ENCODE data around the gene ACP7. TPM values are rescaled to one million over a fixed set of nuclear protein-coding genes. Genes with fewer than 3 reads are reported as not detected.
"Not testable (repeated sequence)": the region's sequence is repeated elsewhere in the genome, so short reads cannot be mapped to it uniquely, and the experiment has no call there.

ACP7 gene
- total and polyA plus RNA-seq, 7 donors = 0.07 TPM; not detected in 6

- no peak for ATAC-seq
- TF ChIP-seq, protein P1, sequence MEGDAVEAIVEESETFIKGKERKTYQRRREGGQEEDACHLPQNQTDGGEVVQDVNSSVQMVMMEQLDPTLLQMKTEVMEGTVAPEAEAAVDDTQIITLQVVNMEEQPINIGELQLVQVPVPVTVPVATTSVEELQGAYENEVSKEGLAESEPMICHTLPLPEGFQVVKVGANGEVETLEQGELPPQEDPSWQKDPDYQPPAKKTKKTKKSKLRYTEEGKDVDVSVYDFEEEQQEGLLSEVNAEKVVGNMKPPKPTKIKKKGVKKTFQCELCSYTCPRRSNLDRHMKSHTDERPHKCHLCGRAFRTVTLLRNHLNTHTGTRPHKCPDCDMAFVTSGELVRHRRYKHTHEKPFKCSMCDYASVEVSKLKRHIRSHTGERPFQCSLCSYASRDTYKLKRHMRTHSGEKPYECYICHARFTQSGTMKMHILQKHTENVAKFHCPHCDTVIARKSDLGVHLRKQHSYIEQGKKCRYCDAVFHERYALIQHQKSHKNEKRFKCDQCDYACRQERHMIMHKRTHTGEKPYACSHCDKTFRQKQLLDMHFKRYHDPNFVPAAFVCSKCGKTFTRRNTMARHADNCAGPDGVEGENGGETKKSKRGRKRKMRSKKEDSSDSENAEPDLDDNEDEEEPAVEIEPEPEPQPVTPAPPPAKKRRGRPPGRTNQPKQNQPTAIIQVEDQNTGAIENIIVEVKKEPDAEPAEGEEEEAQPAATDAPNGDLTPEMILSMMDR (IDR thresholded peaks at IDR 0.05) = no peak
- H3K4me1 ChIP-seq = no peaks in the 10 kb centered on the region
- no peaks in the 10 kb centered on the region for H3K36me3 ChIP-seq (ENCODE audit: insufficient read depth in 1 of 2, low read depth in 1 of 2)
- no peak for DNase-seq
- H3K9me3 ChIP-seq = no peaks in the 10 kb centered on the region
- 71 to 79% (median 72%) methylated on average over 4 of the region's 4 CpGs for WGBS, 3 donors
- no peak overlapping the region for H3K27ac ChIP-seq
- no peak overlapping the region for H3K4me3 ChIP-seq
- intact Hi-C loops (cut with DNase I) = no loop called here
- H3K27me3 ChIP-seq (ENCODE audit: insufficient read depth in 3 of 3, low read length in 2 of 3) = peaks cover 3 to 9% (median 3%) of the 10 kb centered on the region in 3 donors
Observed at GRCh38 chr19:39060171-39060570, 24.0 kb upstream of the ACP7 start.

DNA sequence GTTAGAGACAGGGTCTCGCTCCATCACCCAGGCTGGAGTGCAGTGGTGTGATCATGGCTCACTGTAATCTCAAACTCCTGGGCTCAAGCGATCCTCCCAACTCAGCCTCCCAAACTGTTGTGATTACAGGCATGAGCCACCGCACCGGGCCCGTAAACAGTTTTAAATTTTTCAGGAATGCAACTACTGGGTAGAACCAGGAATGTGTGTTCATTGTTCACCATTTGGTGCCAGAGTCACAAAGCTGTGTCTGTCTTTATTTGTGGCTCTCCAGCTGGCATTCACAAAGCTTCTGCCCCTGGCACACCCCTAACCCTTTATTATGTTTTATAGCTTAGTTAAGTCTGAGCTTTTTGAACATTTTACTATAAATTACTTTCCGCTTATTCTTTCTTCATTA, 19.8 kb upstream of the ACP7 start:
- WGBS, 3 donors = 63 to 73% (median 69%) methylated on average over 6 of the region's 6 CpGs
- H3K9me3 ChIP-seq = no peaks in the 10 kb centered on the region
- ATAC-seq = no peak
- no peak overlapping the region for H3K4me3 ChIP-seq
- intact Hi-C loops (cut with DNase I) = no loop called here
- no peaks in the 10 kb centered on the region for H3K4me1 ChIP-seq
- no peak for DNase-seq
- TF ChIP-seq, protein P1 (IDR thresholded peaks at IDR 0.05) = no peak
- H3K36me3 ChIP-seq (ENCODE audit: insufficient read depth in 1 of 2, low read depth in 1 of 2) = no peaks in the 10 kb centered on the region
- H3K27me3 ChIP-seq (ENCODE audit: insufficient read depth in 3 of 3, low read length in 2 of 3) = peaks cover 3 to 9% (median 3%) of the 10 kb centered on the region in 3 donors
- no peak overlapping the region for H3K27ac ChIP-seq

GRCh38 chr19:39065928-39066327, 18.2 kb upstream of the ACP7 start:
- Histone ChIP-seq H3K36me3 (ENCODE audit: insufficient read depth in 1 of 2, low read depth in 1 of 2) (no peaks in the 10 kb centered on the region), H3K27ac (no peak overlapping the region), H3K4me1 (no peaks in the 10 kb centered on the region), H3K27me3 (ENCODE audit: insufficient read depth in 3 of 3, low read length in 2 of 3) (peaks cover 0 to 9% (median 3%) of the 10 kb centered on the region in 3 donors), H3K4me3 (no peak overlapping the region), H3K9me3 (no peaks in the 10 kb centered on the region)
- ATAC-seq = no peak
- TF ChIP-seq, protein P1 (IDR thresholded peaks at IDR 0.05) = no peak
- intact Hi-C loops (cut with DNase I) = no loop called here
- DNase-seq = no peak
- WGBS, 3 donors = 63 to 71% (median 63%) methylated on average over 3 of the region's 3 CpGs

DNA sequence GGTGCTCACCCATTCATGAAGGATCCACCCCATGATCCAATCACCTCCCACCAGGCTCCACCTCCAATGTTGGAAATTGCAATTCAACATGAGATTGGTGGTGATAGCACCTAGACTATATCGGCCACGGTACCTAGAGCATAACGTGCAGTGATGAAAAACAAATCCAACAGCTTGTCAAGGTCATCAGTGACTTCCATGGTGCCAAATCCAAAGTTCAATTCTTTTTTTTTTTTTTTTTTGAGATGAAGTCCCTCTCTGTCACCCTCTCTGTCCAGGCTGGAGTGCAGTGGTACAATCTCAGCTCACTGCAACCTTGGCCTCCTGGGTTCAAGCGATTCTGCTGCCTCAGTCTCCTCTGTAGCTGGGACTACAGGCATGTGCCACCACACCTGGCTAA, 17.1 kb upstream of the ACP7 start:
- TF ChIP-seq, protein P1 (IDR thresholded peaks at IDR 0.05) = no peak
- 79 to 88% (median 84%) methylated on average over 4 of the region's 4 CpGs for WGBS, 3 donors
- H3K4me1 ChIP-seq = no peaks in the 10 kb centered on the region
- H3K9me3 ChIP-seq = no peaks in the 10 kb centered on the region
- H3K27me3 ChIP-seq (ENCODE audit: insufficient read depth in 3 of 3, low read length in 2 of 3) = peaks cover 0 to 9% (median 3%) of the 10 kb centered on the region in 3 donors
- intact Hi-C loops (cut with DNase I) = no loop called here
- no peak overlapping the region for H3K27ac ChIP-seq
- DNase-seq (no peak), ATAC-seq (no peak)
- no peak overlapping the region for H3K4me3 ChIP-seq
- no peaks in the 10 kb centered on the region for H3K36me3 ChIP-seq (ENCODE audit: insufficient read depth in 1 of 2, low read depth in 1 of 2)

- WGBS, 3 donors = 80 to 82% (median 81%) methylated on average over 6 of the region's 6 CpGs
- ATAC-seq; H3K27me3 ChIP-seq (ENCODE audit: insufficient read depth in 3 of 3, low read length in 2 of 3); H3K36me3 ChIP-seq (ENCODE audit: insufficient read depth in 1 of 2, low read depth in 1 of 2); H3K9me3 ChIP-seq; H3K4me3 ChIP-seq; intact Hi-C loops (cut with DNase I); H3K4me1 ChIP-seq; DNase-seq; H3K27ac ChIP-seq: not testable (repeated sequence)
Observed at GRCh38 chr19:39068259-39068658, 15.9 kb upstream of the ACP7 start.

Measured in psoas muscle (tissue), 8 donors.